ENCODE data around the gene ELP2. TPM values are rescaled to one million over a fixed set of nuclear protein-coding genes. Genes with fewer than 3 reads are reported as not detected.

Gene ELP2
- total RNA-seq, 1 experiment from 2014 or later, result 85.7 TPM

GRCh38 chr18:36217348-36217747, 87.6 kb downstream of the ELP2 start:
- H3K4me3 ChIP-seq, result no peak overlapping the region
- H3K27me3 ChIP-seq, result no peaks in the 10 kb centered on the region
- no peaks in the 10 kb centered on the region for H3K9me3 ChIP-seq
- peaks cover 16% of the 10 kb centered on the region for H3K36me3 ChIP-seq
- DNase-seq, result no peak

DNA sequence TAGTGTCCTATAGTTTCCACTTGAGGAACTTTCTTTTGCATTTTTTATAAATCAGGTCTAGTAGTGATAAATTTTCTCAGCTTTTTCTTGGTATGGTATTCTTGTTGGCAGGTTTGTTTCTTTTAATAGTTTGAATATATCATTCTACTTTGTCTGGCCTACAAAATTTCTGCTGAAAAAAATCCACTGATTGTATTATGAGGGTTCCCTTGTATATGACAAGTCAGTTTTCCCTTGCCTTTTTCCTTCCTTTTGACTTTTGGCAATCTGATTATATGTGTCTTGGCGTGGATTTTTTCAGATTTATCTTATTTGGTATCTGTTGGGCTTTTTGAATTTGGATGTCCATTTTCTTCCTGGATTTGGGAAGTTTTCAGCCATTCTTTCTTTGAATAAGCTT, 99.5 kb downstream of the ELP2 start:
- Histone ChIP-seq H3K27me3 (no peaks in the 10 kb centered on the region), H3K4me3 (no peak overlapping the region), H3K36me3 (peaks cover 81% of the 10 kb centered on the region), H3K9me3 (peaks cover 18% of the 10 kb centered on the region)
- no peak for DNase-seq

Other genes with a start within 250 kb of the ELP2 start
- 28.7 and 31.4 TPM in 2 replicates for gene RPRD1A, start 62.3 kb upstream of the ELP2 start, total RNA-seq (2014; rRNA removed; shearing (Covaris generic); ENCODE audit: low replicate concordance)
- 63.0 and 80.9 TPM in 2 replicates for gene SLC39A6, start 559 bp upstream of the ELP2 start, total RNA-seq (2014; rRNA removed; shearing (Covaris generic); ENCODE audit: low replicate concordance)
- 13.4 and 16.4 TPM in 2 replicates for gene MOCOS, start 57.6 kb downstream of the ELP2 start, total RNA-seq (2014; rRNA removed; shearing (Covaris generic); ENCODE audit: low replicate concordance)
- gene FHOD3, start 167.8 kb downstream of the ELP2 start, total RNA-seq (2014; rRNA removed; shearing (Covaris generic); ENCODE audit: low replicate concordance), result 0.10 TPM in 1 of 2 replicates, not detected in the other

All from MG63 (cell line).